Activated naive CD8-positive, alpha-beta T cell treated with anti-CD3 and anti-CD28 coated beads, Interleukin-2, amount 10 ng/mL, durations not matched to agents 7 days and 5 days (primary cell): ENCODE results near the gene P3H3. TPM values are rescaled to one million over a fixed set of nuclear protein-coding genes. Genes with fewer than 3 reads are reported as not detected.
"Not testable (repeated sequence)": the region's sequence is repeated elsewhere in the genome, so short reads cannot be mapped to it uniquely, and the experiment has no call there.

ENCODE experiments used
- ATAC-seq: fragments of 150-1000 bp; cut with Tn5 transposase; one replicate; pipeline ENCODE4 v1.10.0; 2021; ENCODE audit warnings: low read depth, moderate library complexity
- POLR2A ChIA-PET: fragments of 350-600 bp; sonication (Branson Sonifier 250); formaldehyde crosslinking; loops from one replicate; lab custom pipeline; 2021; ENCODE audit warnings: antibody characterized with exemption; lab: Charles Lee
- DNase-seq: peaks from one replicate; pipeline ENCODE4 v3.0.0; 2021
- H3K27ac Mint-ChIP-seq: one replicate; pipeline ENCODE4 v1.8.0; 2022; ENCODE audit warnings: mild to moderate bottlenecking, mixed read lengths
- H3K27me3 Mint-ChIP-seq: one replicate; pipeline ENCODE4 v1.8.0; 2022; ENCODE audit warnings: mild to moderate bottlenecking, moderate library complexity, mixed read lengths
- H3K36me3 Mint-ChIP-seq: one replicate; pipeline ENCODE4 v1.8.0; 2021; ENCODE audit warnings: mild to moderate bottlenecking, mixed read lengths
- H3K4me1 Mint-ChIP-seq: one replicate; pipeline ENCODE4 v1.8.0; 2021; ENCODE audit warnings: mixed read lengths
- H3K4me3 Mint-ChIP-seq: one replicate; pipeline ENCODE4 v1.8.0; 2022; ENCODE audit warnings: mild to moderate bottlenecking, moderate library complexity, mixed read lengths
- H3K9me3 Mint-ChIP-seq: one replicate; pipeline ENCODE4 v1.8.0; 2021; ENCODE audit warnings: mixed read lengths
- total RNA-seq, 2 experiments: library from RNA; stranded (reverse); gene quantifications; one replicate each; pipeline ENCODE4 v1.2.3, GENCODE V29; 2021

The P3H3 gene
- total RNA-seq, 2 experiments from 2014 or later, result 6.3 to 7.0 TPM

DNA sequence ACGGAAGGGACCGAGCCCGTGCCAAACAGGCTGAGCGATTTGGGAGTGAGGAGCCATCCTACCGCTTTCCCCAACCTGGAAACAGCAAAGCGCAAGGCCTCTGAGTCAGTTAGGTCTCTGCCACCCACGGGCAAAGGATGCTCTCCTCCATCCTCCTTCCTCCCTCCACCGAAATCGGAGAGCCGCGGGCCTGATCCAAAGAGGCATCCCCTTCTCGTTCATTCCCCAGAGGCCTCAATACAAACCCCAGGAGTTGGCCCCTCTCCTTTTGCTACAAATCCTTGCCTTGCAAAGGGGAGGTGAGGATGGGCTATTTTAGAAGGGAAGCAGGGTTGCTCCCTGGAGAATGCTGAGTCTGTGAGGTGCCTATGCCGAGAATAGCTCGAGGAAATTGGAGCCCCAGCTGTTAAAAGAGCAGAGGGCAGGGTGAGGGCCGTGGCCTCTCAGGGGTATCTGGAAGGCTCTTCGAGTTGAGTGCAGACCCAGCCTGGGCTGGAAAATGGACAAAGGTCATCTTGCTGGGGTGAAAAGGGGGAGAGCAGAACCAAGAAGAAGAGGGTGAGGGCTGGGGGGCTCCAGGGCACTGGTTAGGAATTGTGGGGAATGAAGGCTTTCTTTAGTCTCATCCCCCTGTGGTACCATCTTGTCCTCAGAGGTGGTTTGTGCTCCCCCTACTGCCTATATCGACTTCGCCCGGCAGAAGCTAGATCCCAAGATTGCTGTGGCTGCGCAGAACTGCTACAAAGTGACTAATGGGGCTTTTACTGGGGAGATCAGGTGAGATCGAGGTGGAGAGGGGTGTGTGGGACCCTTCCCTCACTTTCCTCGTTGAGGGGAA is 40.2 kb downstream of the P3H3 start:
- no peaks in the 10 kb centered on the region for H3K27me3 Mint-ChIP-seq
- peaks cover 36% of the 10 kb centered on the region for H3K36me3 Mint-ChIP-seq
- peak overlapping the region; percentile 78 for H3K27ac Mint-ChIP-seq
- POLR2A ChIA-PET, result interaction anchor here (0.7 to 7.5 kb wide), 19 partner anchors 16 to 240 kb away, joined by 3 to 106 read pairs (median 6); partner anchors contain the start of genes C12orf57, CDCA3, COPS7A and ENO2
- ATAC-seq (peak; percentile 0), DNase-seq (no peak)
- H3K9me3 Mint-ChIP-seq, result no peaks in the 10 kb centered on the region
- peak overlapping the region; percentile 95 for H3K4me3 Mint-ChIP-seq
- peaks cover 39% of the 10 kb centered on the region for H3K4me1 Mint-ChIP-seq

DNA sequence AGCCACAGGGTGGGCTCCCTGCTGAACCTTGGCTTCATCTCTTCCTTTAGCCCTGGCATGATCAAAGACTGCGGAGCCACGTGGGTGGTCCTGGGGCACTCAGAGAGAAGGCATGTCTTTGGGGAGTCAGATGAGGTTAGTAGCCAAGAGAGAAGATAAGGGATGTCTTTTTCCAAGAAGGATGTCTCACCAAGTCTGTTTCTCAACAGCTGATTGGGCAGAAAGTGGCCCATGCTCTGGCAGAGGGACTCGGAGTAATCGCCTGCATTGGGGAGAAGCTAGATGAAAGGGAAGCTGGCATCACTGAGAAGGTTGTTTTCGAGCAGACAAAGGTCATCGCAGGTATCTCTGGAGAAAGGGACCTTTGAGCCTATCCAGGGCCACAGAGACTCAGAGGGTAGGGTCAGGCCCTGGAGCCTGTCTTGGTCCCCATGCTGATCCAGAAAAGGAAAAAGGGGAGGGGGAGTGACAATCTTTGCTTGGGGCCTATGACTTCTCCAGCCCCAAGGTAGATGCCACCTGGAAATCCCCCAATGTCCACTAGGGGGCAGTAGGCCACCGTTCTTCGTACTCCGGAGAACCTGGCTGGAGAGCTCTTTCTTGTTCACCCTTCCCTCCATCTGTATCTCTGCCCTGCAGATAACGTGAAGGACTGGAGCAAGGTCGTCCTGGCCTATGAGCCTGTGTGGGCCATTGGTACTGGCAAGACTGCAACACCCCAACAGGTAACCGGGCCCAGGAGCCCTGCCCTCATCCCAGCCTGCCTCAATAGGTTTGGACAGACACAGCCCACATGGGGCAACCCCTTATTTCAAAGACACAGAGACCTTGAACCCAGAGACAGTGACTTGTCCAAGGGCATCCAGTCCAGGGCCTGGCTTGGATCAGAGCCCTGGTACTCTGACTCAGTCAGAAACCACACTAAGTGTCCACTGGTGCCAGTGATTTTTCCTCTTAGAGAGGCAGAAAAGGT is 41.1 kb downstream of the P3H3 start:
- POLR2A ChIA-PET, result interaction anchor here (0.5 to 7.5 kb wide), 18 partner anchors 10 to 239 kb away, joined by 3 to 106 read pairs (median 5); partner anchors contain the start of genes C12orf57, CDCA3, COPS7A and ENO2
- ATAC-seq (no peak), DNase-seq (peak; percentile 83)
- Mint-ChIP-seq H3K36me3 (peaks cover 36% of the 10 kb centered on the region), H3K4me1 (peaks cover 42% of the 10 kb centered on the region), H3K27me3 (no peaks in the 10 kb centered on the region), H3K9me3 (no peaks in the 10 kb centered on the region), H3K27ac (peak overlapping the region; percentile 78), H3K4me3 (peak overlapping the region; percentile 95)

DNA sequence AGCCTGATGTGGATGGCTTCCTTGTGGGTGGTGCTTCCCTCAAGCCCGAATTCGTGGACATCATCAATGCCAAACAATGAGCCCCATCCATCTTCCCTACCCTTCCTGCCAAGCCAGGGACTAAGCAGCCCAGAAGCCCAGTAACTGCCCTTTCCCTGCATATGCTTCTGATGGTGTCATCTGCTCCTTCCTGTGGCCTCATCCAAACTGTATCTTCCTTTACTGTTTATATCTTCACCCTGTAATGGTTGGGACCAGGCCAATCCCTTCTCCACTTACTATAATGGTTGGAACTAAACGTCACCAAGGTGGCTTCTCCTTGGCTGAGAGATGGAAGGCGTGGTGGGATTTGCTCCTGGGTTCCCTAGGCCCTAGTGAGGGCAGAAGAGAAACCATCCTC is 42.1 kb downstream of the P3H3 start:
- H3K27me3 Mint-ChIP-seq, H3K9me3 Mint-ChIP-seq, ATAC-seq, DNase-seq: not testable (repeated sequence)
- peak overlapping the region; percentile 94 for H3K4me3 Mint-ChIP-seq
- H3K27ac Mint-ChIP-seq, result peak overlapping the region; percentile 63
- H3K4me1 Mint-ChIP-seq, result peaks cover 44% of the 10 kb centered on the region
- POLR2A ChIA-PET, result interaction anchor here (0.7 to 4.6 kb wide), 4 partner anchors 12 to 148 kb away, joined by 3 to 27 read pairs (median 8); partner anchors contain the start of gene LPCAT3
- H3K36me3 Mint-ChIP-seq, result peaks cover 31% of the 10 kb centered on the region

DNA sequence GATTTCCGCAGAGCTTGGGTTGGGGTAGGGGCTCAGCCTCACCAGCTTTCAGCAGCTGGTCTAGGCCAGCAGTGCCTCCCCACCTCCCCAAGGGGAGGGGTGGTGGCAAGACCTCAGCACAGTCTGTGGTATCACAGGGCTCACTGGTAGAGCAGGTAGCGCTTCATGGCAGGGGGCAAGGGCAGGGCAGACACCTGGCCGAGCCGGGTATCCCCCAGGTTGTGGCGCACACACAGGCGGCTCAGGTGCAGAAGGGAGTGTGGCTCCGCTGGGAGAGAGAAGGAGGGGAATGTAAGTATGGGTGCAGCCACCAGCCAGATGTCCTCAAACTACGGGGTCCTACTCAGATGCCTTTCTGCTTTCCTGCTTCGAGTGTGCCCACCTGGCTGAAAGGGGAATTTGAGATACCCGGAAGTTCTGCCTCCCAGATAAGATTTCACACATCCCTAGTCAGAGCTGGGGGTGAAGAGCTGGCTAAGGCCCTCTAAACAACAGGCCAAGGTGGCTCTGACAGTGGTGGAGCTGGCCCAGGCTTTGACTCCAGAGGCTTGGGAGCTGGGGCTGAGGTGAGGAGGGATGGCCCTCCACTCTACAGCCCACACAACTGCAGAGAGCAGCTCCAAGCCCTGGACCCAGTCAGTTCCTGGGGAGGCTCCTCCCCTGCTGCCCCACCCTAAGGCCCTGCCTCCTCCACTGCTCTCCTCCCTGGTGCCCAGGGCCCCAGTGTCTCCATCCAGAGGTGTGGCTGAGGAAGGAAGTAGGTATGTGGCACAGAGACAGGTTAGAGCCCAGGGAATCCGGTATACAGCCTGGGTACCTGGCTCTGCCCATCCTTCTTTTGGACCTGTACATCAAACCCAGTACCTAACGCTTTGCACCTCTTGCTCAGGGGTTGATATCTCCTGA is 43.1 kb downstream of the P3H3 start:
- H3K36me3 Mint-ChIP-seq, result peaks cover 35% of the 10 kb centered on the region
- ATAC-seq, result peak; percentile 16

DNA sequence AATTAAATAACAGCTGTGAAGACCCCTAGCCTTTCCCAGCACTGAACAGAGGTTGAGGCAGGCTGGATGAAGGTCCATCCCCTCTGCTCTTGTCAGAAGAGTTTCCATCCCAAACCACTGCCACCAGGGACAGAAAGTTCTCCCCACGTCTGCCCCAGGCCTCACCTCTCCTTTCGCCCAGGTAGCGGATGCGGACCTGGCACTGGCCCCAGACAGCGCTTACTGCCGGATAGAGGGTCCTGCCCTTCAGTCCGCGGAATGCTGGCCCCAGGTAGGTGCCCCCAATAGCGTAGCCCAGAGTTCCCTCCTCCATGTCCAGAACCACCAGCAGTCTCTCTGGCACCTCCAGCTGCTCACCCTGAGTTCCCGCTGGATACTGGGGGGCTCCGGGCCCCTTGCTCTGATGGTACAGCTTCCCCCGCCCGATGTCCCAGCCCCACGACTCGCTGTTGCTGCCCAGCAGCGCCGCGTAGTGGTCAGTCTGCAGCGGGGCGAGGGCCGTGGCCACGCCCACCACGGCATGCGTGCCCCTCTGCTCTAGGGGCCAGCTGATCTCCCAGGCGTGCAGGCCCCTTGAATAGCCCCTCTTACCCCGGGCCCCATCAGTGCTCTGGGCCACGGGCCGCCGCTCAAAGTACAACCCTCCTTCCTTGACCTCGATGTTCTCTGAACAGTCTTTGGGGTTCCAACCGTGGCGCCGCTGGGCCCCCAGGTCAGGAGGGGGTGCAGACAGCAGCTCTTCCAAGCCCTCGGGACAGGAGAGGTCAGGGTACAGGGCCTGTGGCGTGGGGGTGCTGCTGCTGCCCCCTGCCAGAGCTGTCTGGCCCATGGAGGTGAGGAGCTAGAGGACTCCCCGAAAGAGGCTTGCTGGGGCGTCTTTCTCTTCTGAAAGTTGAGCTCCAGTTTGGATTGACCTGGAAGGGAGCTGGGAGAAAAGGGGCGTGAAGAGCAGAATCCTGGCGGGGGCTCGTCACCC is 44.2 kb downstream of the P3H3 start:
- peaks cover 37% of the 10 kb centered on the region for H3K36me3 Mint-ChIP-seq
- no peaks in the 10 kb centered on the region for H3K27me3 Mint-ChIP-seq
- H3K4me3 Mint-ChIP-seq, result peak overlapping the region; percentile 94
- POLR2A ChIA-PET, result interaction anchor here (0.6 to 4.7 kb wide), 28 partner anchors 10 to 409 kb away, joined by 3 to 78 read pairs (median 5); partner anchors contain the start of genes C12orf57, CDCA3, COPS7A and ENO2
- ATAC-seq (peak; percentile 27), DNase-seq (peak; percentile 95)
- peaks cover 48% of the 10 kb centered on the region for H3K4me1 Mint-ChIP-seq
- H3K9me3 Mint-ChIP-seq, result no peaks in the 10 kb centered on the region
- H3K27ac Mint-ChIP-seq, result peak overlapping the region; percentile 93

More for the DNA sequence above, 43.1 kb downstream of the P3H3 start:
- H3K27ac Mint-ChIP-seq, result peak overlapping the region; percentile 93
- peak; percentile 56 for DNase-seq
- peaks cover 48% of the 10 kb centered on the region for H3K4me1 Mint-ChIP-seq
- POLR2A ChIA-PET, result interaction anchor here (0.6 to 4.7 kb wide), 11 partner anchors 11 to 237 kb away, joined by 3 to 78 read pairs (median 17); partner anchors contain the start of genes C12orf57, CDCA3, ENO2 and LPCAT3
- H3K9me3 Mint-ChIP-seq, result no peaks in the 10 kb centered on the region
- no peaks in the 10 kb centered on the region for H3K27me3 Mint-ChIP-seq
- peak overlapping the region; percentile 94 for H3K4me3 Mint-ChIP-seq

DNA sequence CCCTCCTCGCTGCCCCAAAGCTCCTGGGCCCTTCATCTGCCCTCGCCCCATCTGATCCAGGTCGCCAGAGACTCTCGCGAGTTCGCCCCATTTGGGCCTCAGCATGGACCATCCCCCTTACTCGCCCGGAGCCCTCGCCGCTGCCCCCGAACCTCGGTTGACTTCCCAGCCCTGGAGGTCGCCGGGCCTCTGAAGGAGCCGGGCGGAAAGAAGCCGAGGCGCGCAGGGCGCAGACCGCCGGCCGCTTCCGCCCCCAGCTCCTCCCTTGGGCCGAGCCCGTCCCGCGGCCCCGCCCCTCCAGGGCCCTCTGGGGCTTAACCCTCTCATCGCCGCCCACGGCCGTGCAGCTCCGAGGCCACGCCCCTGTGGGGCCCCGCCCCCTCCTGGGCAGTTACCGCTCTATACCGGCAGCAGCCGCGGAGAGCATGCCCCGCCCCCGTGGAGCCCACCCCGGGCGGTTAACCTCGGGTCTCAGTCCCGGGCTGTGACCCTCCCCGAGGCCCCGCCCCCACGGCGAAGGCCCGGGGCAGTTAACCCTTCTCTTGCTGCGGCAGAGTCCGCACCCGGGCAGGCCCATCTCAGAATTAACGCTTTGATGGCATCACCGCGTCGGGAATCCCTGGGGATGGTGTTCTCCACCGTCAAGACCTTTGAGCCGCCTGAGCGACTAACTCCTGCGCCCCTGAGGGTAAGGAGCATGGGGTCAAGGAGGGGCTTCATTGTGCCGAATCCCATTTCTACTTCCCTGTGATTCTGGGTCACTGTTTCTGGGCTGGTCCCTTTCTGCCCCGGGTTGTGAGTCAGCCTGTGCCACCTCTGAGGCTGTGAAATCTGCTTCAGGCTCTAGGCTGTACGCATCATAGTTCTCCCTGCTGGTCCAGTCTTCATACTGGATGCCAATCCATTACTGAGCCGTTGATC is 45.1 kb downstream of the P3H3 start, which contains the start of gene SPSB2:
Gene SPSB2, minus strand, starts transcription at position 210 of the 921 bp plus-strand sequence. CDS start 402 bp downstream, outside the sequence.
- H3K4me1 Mint-ChIP-seq, result peaks cover 48% of the 10 kb centered on the region
- POLR2A ChIA-PET, result interaction anchor here (0.6 to 4.7 kb wide), 28 partner anchors 9 to 410 kb away, joined by 3 to 78 read pairs (median 5); partner anchors contain the start of genes C12orf57, CDCA3, COPS7A and ENO2
- ATAC-seq, result peak; percentile 78
- H3K9me3 Mint-ChIP-seq, result no peaks in the 10 kb centered on the region
- no peaks in the 10 kb centered on the region for H3K27me3 Mint-ChIP-seq
- peak within 1 kb of the TSS; percentile 94 for H3K4me3 Mint-ChIP-seq
- H3K36me3 Mint-ChIP-seq, result peaks cover 32% of the 10 kb centered on the region
- peak within 1 kb of the TSS; percentile 93 for H3K27ac Mint-ChIP-seq
- DNase-seq, result peak; percentile 100

DNA sequence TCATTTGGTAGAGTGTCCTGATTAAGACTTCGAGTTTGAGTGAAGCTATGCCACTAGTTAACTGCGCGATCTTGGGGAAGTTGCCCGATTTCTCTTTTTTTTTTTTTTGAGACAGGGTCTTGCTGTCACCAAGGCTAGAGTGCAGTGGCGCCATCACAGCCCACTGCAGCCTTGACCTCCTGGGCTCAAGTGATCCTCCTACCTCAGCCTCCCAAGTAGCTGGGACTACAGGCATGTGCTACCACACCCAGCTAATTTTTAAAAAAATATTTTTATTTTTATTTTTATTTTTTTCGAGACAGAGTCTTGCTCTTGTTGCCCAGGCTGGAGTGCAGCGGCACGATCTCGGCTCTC is 45.8 kb downstream of the P3H3 start:
- H3K9me3 Mint-ChIP-seq, DNase-seq, ATAC-seq, H3K27me3 Mint-ChIP-seq: not testable (repeated sequence)
- H3K27ac Mint-ChIP-seq, result peak overlapping the region; percentile 89
- peaks cover 44% of the 10 kb centered on the region for H3K4me1 Mint-ChIP-seq
- POLR2A ChIA-PET, result interaction anchor here (0.6 to 4.7 kb wide), 8 partner anchors 18 to 323 kb away, joined by 3 to 78 read pairs (median 26); partner anchors contain the start of genes C12orf57, CDCA3, LRRC23 and PTPN6
- peak overlapping the region; percentile 94 for H3K4me3 Mint-ChIP-seq
- peaks cover 26% of the 10 kb centered on the region for H3K36me3 Mint-ChIP-seq

DNA sequence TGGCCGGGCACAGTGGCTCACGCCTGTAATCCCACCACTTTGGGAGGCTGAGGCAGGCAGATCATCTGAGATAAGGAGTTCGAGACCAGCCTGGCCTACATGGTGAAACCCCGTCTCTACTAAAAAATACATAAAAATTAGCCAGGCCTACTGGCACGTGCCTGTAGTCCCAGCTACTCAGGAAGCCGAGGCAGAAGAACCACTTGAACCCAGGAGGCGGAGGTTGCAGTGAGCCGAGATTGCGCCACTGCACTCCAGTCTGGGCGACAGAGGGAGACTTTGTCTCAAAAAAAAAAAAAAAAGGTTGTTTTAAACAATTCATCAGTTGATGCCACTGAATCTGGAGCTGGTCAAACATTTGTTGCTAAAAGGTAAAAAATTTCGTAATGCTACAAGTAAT is 51.6 kb downstream of the P3H3 start:
- not testable (repeated sequence) for H3K27me3 Mint-ChIP-seq, H3K27ac Mint-ChIP-seq, ATAC-seq, H3K4me1 Mint-ChIP-seq, H3K9me3 Mint-ChIP-seq, H3K4me3 Mint-ChIP-seq, DNase-seq
- POLR2A ChIA-PET, result interaction anchor here (3.4 kb wide), 1 partner anchor 11 kb away, joined by 14 read pairs; no protein-coding TSS in a partner anchor
- H3K36me3 Mint-ChIP-seq, result peaks cover 15% of the 10 kb centered on the region

DNA sequence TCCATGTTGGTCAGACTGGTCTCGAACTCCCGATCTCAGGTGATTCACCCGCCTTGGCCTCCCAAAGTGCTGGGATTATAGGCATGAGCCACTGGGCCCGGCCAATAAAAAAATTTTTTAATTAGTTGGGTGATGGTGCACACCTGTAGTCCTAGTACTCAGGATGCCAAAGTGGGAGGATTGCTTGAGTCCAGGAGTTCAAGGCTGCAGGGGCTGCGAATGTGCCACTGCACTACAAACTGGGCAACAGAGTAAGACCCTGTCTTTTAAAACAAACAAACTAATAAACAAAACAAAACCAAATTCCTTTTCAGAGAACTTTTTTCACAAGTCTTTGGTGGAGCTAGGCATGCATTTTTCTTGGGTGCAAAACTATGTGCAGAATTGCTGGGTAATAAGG is 55.0 kb downstream of the P3H3 start:
- POLR2A ChIA-PET, result interaction anchor here (0.6 kb wide), 1 partner anchor 48 kb away, joined by 3 read pairs; no protein-coding TSS in a partner anchor
- H3K36me3 Mint-ChIP-seq, result peaks cover 9% of the 10 kb centered on the region
- no peak for ATAC-seq
- H3K4me3 Mint-ChIP-seq, result no peak overlapping the region
- no peaks in the 10 kb centered on the region for H3K9me3 Mint-ChIP-seq
- peaks cover under 1% of the 10 kb centered on the region for H3K4me1 Mint-ChIP-seq
- no peak for DNase-seq
- H3K27me3 Mint-ChIP-seq, result no peaks in the 10 kb centered on the region
- no peak overlapping the region for H3K27ac Mint-ChIP-seq

DNA sequence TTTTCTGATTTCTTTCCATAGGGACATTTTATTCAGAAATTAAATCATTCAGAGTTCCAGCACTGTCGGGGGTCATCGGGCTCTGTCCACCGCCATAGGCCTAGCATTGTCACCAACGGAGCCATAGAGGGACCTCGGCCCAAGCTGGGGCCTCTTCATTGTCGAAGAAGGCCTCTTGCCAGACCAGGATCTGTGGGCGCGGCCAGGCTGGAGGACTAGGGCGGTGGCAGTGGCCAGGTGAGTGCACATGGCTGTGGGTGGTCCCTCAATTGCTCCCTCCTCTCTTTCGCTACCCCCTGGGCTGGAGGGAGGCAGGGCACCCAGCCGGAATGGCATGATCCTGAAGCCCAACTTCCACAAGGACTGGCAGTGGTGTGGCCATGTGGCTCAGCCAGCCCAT is 55.5 kb downstream of the P3H3 start:
- POLR2A ChIA-PET, result interaction anchor here (0.6 kb wide), 2 partner anchors 37 to 48 kb away, joined by 3 read pairs; no protein-coding TSS in a partner anchor

More for the DNA sequence above, 55.5 kb downstream of the P3H3 start:
- peaks cover 9% of the 10 kb centered on the region for H3K36me3 Mint-ChIP-seq
- ATAC-seq (no peak), DNase-seq (no peak)
- peaks cover 2% of the 10 kb centered on the region for H3K4me1 Mint-ChIP-seq
- no peaks in the 10 kb centered on the region for H3K27me3 Mint-ChIP-seq
- no peak overlapping the region for H3K4me3 Mint-ChIP-seq
- no peaks in the 10 kb centered on the region for H3K9me3 Mint-ChIP-seq
- H3K27ac Mint-ChIP-seq, result no peak overlapping the region
